SK-N-SH (cell line): ENCODE data around the gene RPAP3. TPM values are rescaled to one million over a fixed set of nuclear protein-coding genes. Genes with fewer than 3 reads are reported as not detected.

Source experiments
- CTCF ChIA-PET: fragments of 300-600, 350-600 bp; formaldehyde crosslinking; extraction: SDS; loops from one replicate; lab custom pipeline; 2021; lab: Yijun Ruan, JAX
- POLR2A ChIA-PET: fragments of 350-600 bp; sonication (Branson Sonifier 250); formaldehyde crosslinking; extraction: SDS; loops from one replicate; lab custom pipeline; 2020; ENCODE audit warnings: antibody characterized with exemption, inconsistent platforms; lab: Yijun Ruan, JAX
- DNase-seq: peaks from one replicate; pipeline ENCODE4 v3.0.0; 2012
- H2AFZ ChIP-seq: fragments of 200-600 bp; sonication (generic); 2 replicates; pipeline ENCODE4 v1.8.1; 2016; ENCODE audit warnings: antibody characterized with exemption, mild to moderate bottlenecking, low read depth
- H3F3A ChIP-seq: fragments of 200-600 bp; sonication (generic); replicated peaks from 2 replicates; pipeline ENCODE3; 2016; ENCODE audit warnings: antibody characterized with exemption, mild to moderate bottlenecking; ENCODE audit not compliant: insufficient read depth
- H3K27ac ChIP-seq, 2 experiments: fragments of 200-500 bp in 1 of 2; fragments of 200-600 bp in 1 of 2; sonication (Bioruptor generic) in 1 of 2; sonication (generic), shearing (Covaris generic) in 1 of 2; 2 replicates each; pipeline versions ENCODE4 v1.5.1 to v1.6.1; 2014 to 2016; ENCODE audit warnings: low read depth in 2 of 2, inconsistent platforms in 1 of 2, low read length in 1 of 2, mild to moderate bottlenecking in 1 of 2, mixed read lengths in 1 of 2
- H3K27me3 ChIP-seq: fragments of 200-600 bp; sonication (generic), shearing (Covaris generic); 2 replicates; pipeline ENCODE4 v1.6.1; 2016; ENCODE audit warnings: mixed run types; ENCODE audit not compliant: insufficient read depth
- H3K36me3 ChIP-seq, 2 experiments: fragments of 200-500 bp in 1 of 2; fragments of 200-600 bp in 1 of 2; sonication (Bioruptor generic) in 1 of 2; sonication (generic) in 1 of 2; replicated peaks in 1 of 2; 2 replicates each; pipeline versions ENCODE3 to v1.5.1; 2014 to 2016; ENCODE audit warnings: low read length in 1 of 2, mild to moderate bottlenecking in 1 of 2; ENCODE audit not compliant: insufficient read depth in 2 of 2, control insufficient read depth in 1 of 2
- H3K4me1 ChIP-seq, 2 experiments: fragments of 200-500 bp in 1 of 2; fragments of 200-600 bp in 1 of 2; sonication (Bioruptor generic) in 1 of 2; sonication (generic), shearing (Covaris generic) in 1 of 2; 2 replicates each; pipeline versions ENCODE4 v1.5.1 to v1.6.1; 2014 to 2016; ENCODE audit warnings: low read depth in 1 of 2, low read length in 1 of 2, mixed run types in 1 of 2; ENCODE audit not compliant: insufficient read depth in 2 of 2, control insufficient read depth in 1 of 2
- H3K4me2 ChIP-seq: fragments of 200-600 bp; sonication (generic), shearing (Covaris generic); 2 replicates; pipeline ENCODE4 v1.6.1; 2017; ENCODE audit warnings: mixed run types
- H3K4me3 ChIP-seq, 2 experiments: fragments of 200-500 bp in 1 of 2; fragments of 200-600 bp in 1 of 2; sonication (Bioruptor generic) in 1 of 2; sonication (generic), shearing (Covaris generic) in 1 of 2; 2 replicates each; pipeline versions ENCODE4 v1.5.1 to v1.8.1; 2014 to 2016; ENCODE audit warnings: low read depth in 2 of 2, inconsistent platforms in 1 of 2, low read length in 1 of 2, mild to moderate bottlenecking in 1 of 2, mixed read lengths in 1 of 2, moderate library complexity in 1 of 2
- H3K79me2 ChIP-seq: fragments of 200-600 bp; sonication (generic); 2 replicates; pipeline ENCODE4 v1.8.1; 2017; ENCODE audit warnings: mild to moderate bottlenecking; ENCODE audit not compliant: insufficient read depth
- H3K9ac ChIP-seq: fragments of 200-600 bp; sonication (generic); 2 replicates; pipeline ENCODE4 v1.6.1; 2017; ENCODE audit warnings: mixed run types
- H3K9me2 ChIP-seq: fragments of 200-600 bp; sonication (generic); 2 replicates; pipeline ENCODE4 v1.6.1; 2017; ENCODE audit warnings: mixed run types
- H3K9me3 ChIP-seq: fragments of 200-600 bp; sonication (generic); 2 replicates; pipeline ENCODE4 v1.6.1; 2017; ENCODE audit warnings: mixed run types, mild to moderate bottlenecking, moderate library complexity
- H4K20me1 ChIP-seq: fragments of 200-600 bp; sonication (generic); 2 replicates; pipeline ENCODE4 v1.6.1; 2017; ENCODE audit warnings: mild to moderate bottlenecking, mixed run types; ENCODE audit not compliant: insufficient read depth
- CHD2 ChIP-seq: fragments of 150-350 bp; IDR thresholded peaks from 2 replicates; pipeline ENCODE4 v1.6.1; 2018; ENCODE audit warnings: low read length; ENCODE audit not compliant: partially characterized antibody
- CTCF ChIP-seq: fragments of 200-600 bp; sonication (generic); IDR thresholded peaks from 2 replicates; pipeline ENCODE4 v1.6.1; 2017; ENCODE audit warnings: antibody characterized with exemption, mild to moderate bottlenecking, moderate library complexity
- FOSL2 ChIP-seq: IDR thresholded peaks from 2 replicates; pipeline ENCODE4 v1.4.0; 2012; ENCODE audit warnings: low read depth, mild to moderate bottlenecking, moderate library complexity, borderline replicate concordance
- FOXJ3 ChIP-seq: sonication (generic); formaldehyde crosslinking; IDR thresholded peaks from 2 replicates; pipeline ENCODE4 v1.5.1; 2020; ENCODE audit warnings: mild to moderate bottlenecking, missing genetic modification reagents
- GATA2 ChIP-seq: sonication (generic); formaldehyde crosslinking; IDR thresholded peaks from 2 replicates; pipeline ENCODE4 v1.5.0; 2020; ENCODE audit warnings: mild to moderate bottlenecking, missing genetic modification reagents
- MEF2A ChIP-seq: IDR thresholded peaks from 2 replicates; pipeline ENCODE4 v1.4.0; 2012; ENCODE audit warnings: low read depth, borderline replicate concordance
- MXI1 ChIP-seq: IDR thresholded peaks from 2 replicates; pipeline ENCODE4 v1.6.1; 2012; ENCODE audit warnings: mild to moderate bottlenecking, low read depth, low read length, improper control_type of control experiment
- POLR2AphosphoS5 ChIP-seq: IDR thresholded peaks from 2 replicates; pipeline ENCODE4 v1.6.1; 2012; ENCODE audit warnings: low read depth, low read length
- RAD21 ChIP-seq: IDR thresholded peaks from 2 replicates; pipeline ENCODE4 v1.6.1; 2012; ENCODE audit warnings: mild to moderate bottlenecking, low read length
- RXRA ChIP-seq: IDR thresholded peaks from 2 replicates; pipeline ENCODE4 v1.4.0; 2012; ENCODE audit warnings: low read depth, mild to moderate bottlenecking, borderline replicate concordance
- SIN3A ChIP-seq: IDR thresholded peaks from 2 replicates; pipeline ENCODE4 v1.6.1; 2012; ENCODE audit warnings: low read depth, mild to moderate bottlenecking, low read length, moderate library complexity, borderline replicate concordance
- SMC3 ChIP-seq: IDR thresholded peaks from 2 replicates; pipeline ENCODE4 v1.6.1; 2012; ENCODE audit warnings: low read depth, low read length, improper control_type of control experiment
- TCF12 ChIP-seq: IDR thresholded peaks from 2 replicates; pipeline ENCODE4 v1.4.0; 2012
- YY1 ChIP-seq: IDR thresholded peaks from 2 replicates; pipeline ENCODE4 v1.4.0; 2012; ENCODE audit warnings: low read depth, mild to moderate bottlenecking
- WGBS: methylation state at CpG from one replicate; pipeline ENCODE4 v1.1.6; 2017; ENCODE audit warnings: low lambda C conversion rate; 5-methylcytosine and 5-hydroxymethylcytosine counted together
- polyA plus RNA-seq, 3 experiments: library from polyadenylated mRNA; depleted of rRNA; stranded (reverse); fragments of >200 nt; gene quantifications; 2 replicates each; pipeline ENCODE4 v1.2.3, GENCODE V29; 2012
- TF ChIP-seq, protein P1 (sequence below): fragments of 150-350 bp; IDR thresholded peaks from 2 replicates; pipeline ENCODE4 v1.6.1; 2017; ENCODE audit warnings: antibody characterized with exemption, low read length, low read depth, borderline replicate concordance
- TF ChIP-seq, protein P2 (sequence below): IDR thresholded peaks from 2 replicates; pipeline ENCODE4 v1.6.1; 2012; ENCODE audit warnings: mild to moderate bottlenecking, low read depth, low read length, moderate library complexity

Gene RPAP3
- polyA plus RNA-seq, 1 of the 3 experiments (the other 2 are of a cell fraction) = 6.7 TPM

DNA sequence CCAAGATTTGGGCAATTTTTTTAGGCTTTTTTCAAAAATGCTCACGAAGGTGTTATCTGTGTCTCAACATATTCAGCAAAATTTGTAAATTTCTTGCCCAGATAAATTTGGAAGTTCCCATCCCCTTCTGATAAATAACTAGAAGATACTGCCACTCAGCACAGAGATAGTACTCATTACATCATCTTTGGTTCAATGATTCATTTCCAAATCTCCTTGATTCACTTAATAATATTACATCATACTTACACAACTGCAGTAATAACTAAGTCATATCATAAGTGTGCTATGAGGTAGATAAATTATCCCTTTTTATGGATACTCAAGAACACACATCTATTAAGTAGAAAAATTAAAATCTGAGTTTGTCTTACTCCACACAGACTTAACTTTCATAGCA is 89.4 kb downstream of the RPAP3 start:
- H3K4me2 ChIP-seq = no peak overlapping the region
- H3K9me2 ChIP-seq = no peaks in the 10 kb centered on the region
- H2AFZ ChIP-seq = no peak overlapping the region
- no peak overlapping the region for H3K4me3 ChIP-seq
- H3K9me3 ChIP-seq = no peaks in the 10 kb centered on the region
- H3F3A ChIP-seq = no peaks in the 10 kb centered on the region
- CTCF ChIA-PET = interaction anchor here (1.1 kb wide), 1 partner anchor 35 kb away, joined by 6 read pairs; no protein-coding TSS in a partner anchor
- H4K20me1 ChIP-seq = no peaks in the 10 kb centered on the region
- no peaks in the 10 kb centered on the region for H3K79me2 ChIP-seq
- DNase-seq = no peak
- H3K36me3 ChIP-seq = peaks cover 0 to 4% of the 10 kb centered on the region in 2 experiments
- WGBS = 25% methylated on average over 1 of the region's 1 CpG
- no peaks in the 10 kb centered on the region for H3K27me3 ChIP-seq
- TF ChIP-seq, protein P1, sequence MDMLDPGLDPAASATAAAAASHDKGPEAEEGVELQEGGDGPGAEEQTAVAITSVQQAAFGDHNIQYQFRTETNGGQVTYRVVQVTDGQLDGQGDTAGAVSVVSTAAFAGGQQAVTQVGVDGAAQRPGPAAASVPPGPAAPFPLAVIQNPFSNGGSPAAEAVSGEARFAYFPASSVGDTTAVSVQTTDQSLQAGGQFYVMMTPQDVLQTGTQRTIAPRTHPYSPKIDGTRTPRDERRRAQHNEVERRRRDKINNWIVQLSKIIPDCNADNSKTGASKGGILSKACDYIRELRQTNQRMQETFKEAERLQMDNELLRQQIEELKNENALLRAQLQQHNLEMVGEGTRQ = no peak
- TF ChIP-seq MXI1 = no peak
- TF ChIP-seq SIN3A = no peak
- no peak for TF ChIP-seq YY1
- no peak for TF ChIP-seq RXRA
- no peak for TF ChIP-seq CTCF
- no peak for TF ChIP-seq FOSL2
- TF ChIP-seq FOXJ3 = no peak
- no peak for TF ChIP-seq RAD21
- no peak for TF ChIP-seq SMC3
- no peak for TF ChIP-seq POLR2AphosphoS5
- TF ChIP-seq CHD2 = no peak
- TF ChIP-seq, protein P2, sequence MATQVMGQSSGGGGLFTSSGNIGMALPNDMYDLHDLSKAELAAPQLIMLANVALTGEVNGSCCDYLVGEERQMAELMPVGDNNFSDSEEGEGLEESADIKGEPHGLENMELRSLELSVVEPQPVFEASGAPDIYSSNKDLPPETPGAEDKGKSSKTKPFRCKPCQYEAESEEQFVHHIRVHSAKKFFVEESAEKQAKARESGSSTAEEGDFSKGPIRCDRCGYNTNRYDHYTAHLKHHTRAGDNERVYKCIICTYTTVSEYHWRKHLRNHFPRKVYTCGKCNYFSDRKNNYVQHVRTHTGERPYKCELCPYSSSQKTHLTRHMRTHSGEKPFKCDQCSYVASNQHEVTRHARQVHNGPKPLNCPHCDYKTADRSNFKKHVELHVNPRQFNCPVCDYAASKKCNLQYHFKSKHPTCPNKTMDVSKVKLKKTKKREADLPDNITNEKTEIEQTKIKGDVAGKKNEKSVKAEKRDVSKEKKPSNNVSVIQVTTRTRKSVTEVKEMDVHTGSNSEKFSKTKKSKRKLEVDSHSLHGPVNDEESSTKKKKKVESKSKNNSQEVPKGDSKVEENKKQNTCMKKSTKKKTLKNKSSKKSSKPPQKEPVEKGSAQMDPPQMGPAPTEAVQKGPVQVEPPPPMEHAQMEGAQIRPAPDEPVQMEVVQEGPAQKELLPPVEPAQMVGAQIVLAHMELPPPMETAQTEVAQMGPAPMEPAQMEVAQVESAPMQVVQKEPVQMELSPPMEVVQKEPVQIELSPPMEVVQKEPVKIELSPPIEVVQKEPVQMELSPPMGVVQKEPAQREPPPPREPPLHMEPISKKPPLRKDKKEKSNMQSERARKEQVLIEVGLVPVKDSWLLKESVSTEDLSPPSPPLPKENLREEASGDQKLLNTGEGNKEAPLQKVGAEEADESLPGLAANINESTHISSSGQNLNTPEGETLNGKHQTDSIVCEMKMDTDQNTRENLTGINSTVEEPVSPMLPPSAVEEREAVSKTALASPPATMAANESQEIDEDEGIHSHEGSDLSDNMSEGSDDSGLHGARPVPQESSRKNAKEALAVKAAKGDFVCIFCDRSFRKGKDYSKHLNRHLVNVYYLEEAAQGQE = no peak
- TF ChIP-seq MEF2A = no peak
- TF ChIP-seq GATA2 = no peak
- TF ChIP-seq TCF12 = no peak
- H3K4me1 ChIP-seq = peaks cover 0 to 3% of the 10 kb centered on the region in 2 experiments; a peak in 2 of 4 replicates
- no peak overlapping the region for H3K9ac ChIP-seq
- no peak overlapping the region for H3K27ac ChIP-seq
- POLR2A ChIA-PET = no interaction called here
